Measurements from ENCODE around the gene PRRC2B. TPM values are rescaled to one million over a fixed set of nuclear protein-coding genes. Genes with fewer than 3 reads are reported as not detected.
A peak's percentile ranks its signal among the peaks of the same experiment; 100 is the strongest.

The PRRC2B gene
- total and polyA plus RNA-seq, 2 of the 13 experiments (the other 11 are each of a cell fraction or from before 2014, with no cell fraction given): 20.8 to 37.4 TPM

DNA sequence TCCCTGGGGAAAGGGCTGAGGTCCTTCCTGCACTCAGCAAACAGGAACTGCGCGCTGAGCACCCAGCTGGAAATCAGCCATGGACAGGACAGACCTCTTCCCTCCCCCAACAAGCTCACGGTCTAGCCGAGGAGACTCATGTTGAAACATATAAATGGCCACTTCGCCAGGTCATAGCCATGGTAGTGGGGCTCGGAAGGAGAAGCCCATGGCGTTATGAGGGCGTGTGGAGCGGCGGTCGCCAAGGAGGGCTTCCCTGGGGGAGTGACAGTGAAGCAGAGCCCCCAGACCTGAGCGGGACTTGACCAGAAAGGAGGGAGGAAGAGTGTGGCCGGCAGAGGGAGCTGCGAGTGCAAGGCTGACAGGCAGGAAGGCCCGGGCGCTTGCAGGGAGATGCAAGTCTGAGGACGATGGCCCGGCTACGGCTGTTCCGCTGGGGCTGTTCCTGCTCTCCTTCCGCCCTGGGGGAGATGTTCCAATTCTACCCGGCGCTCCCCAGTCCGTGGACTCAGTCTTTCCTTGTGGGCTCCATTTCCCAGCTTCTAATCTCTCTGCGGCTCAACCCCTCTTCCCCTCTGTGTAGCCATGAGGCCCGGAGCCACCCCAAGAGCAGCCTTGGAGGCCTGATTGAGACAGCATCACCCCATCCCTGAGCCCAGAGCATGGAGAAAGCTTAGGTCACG is 43.9 kb upstream of the PRRC2B start (continued):
- 0 out of 2 replicates have a peak, but pooled peaks have one; percentile 41 for TF ChIP-seq NFKB2 (CRISPR knock-in tag; IDR thresholded peaks at IDR 0.05; ENCODE audit: borderline replicate concordance)
- TF ChIP-seq FIP1L1 (IDR thresholded peaks at IDR 0.05; ENCODE audit: borderline replicate concordance, insufficient read depth, low read depth, low read length): no peak
- no peak for TF ChIP-seq JDP2 (CRISPR knock-in tag; IDR thresholded peaks at IDR 0.05; ENCODE audit: borderline replicate concordance)
- TF ChIP-seq KDM1A (CRISPR knock-in tag; IDR thresholded peaks at IDR 0.05): no peak
- 0 out of 2 replicates have a peak, but pooled peaks have one; percentile 19 for TF ChIP-seq ISL2 (CRISPR knock-in tag; IDR thresholded peaks at IDR 0.05)
- TF ChIP-seq ZFP90 (CRISPR knock-in tag; IDR thresholded peaks at IDR 0.05; ENCODE audit: borderline replicate concordance): no peak
- no peak for TF ChIP-seq ZNF414 (CRISPR knock-in tag; IDR thresholded peaks at IDR 0.05)
- no peak for TF ChIP-seq ZNF552 (CRISPR knock-in tag; IDR thresholded peaks at IDR 0.05; ENCODE audit: borderline replicate concordance)
- no peak for TF ChIP-seq TEF (CRISPR knock-in tag; IDR thresholded peaks at IDR 0.05)
- TF ChIP-seq ZFP37 (CRISPR knock-in tag; IDR thresholded peaks at IDR 0.05; ENCODE audit: borderline replicate concordance): no peak; the same call in 1 of the 2 replicates
- TF ChIP-seq ZNF451 (CRISPR knock-in tag; IDR thresholded peaks at IDR 0.05): 0 out of 2 replicates have a peak, but pooled peaks have one; percentile 33
- peak; percentile 66 for TF ChIP-seq SAP130 (CRISPR knock-in tag; IDR thresholded peaks at IDR 0.05; ENCODE audit: low read depth)
- peak; percentile 49; the same call in 1 of the 2 replicates for TF ChIP-seq ZNF747 (CRISPR knock-in tag; IDR thresholded peaks at IDR 0.05; ENCODE audit: borderline replicate concordance)
- TF ChIP-seq RARG (CRISPR knock-in tag; IDR thresholded peaks at IDR 0.05; ENCODE audit: low read depth): no peak
- TF ChIP-seq CBX1 (IDR thresholded peaks at IDR 0.05; ENCODE audit: low read depth): no peak
- TF ChIP-seq PHF21A (CRISPR knock-in tag; IDR thresholded peaks at IDR 0.05): no peak
- TF ChIP-seq HINFP (CRISPR knock-in tag; IDR thresholded peaks at IDR 0.05; ENCODE audit: low read depth): peak; percentile 45; the same call in 1 of the 2 replicates
- no peak for TF ChIP-seq HOXA7 (CRISPR knock-in tag; IDR thresholded peaks at IDR 0.05)
- no peak for TF ChIP-seq TBP (CRISPR knock-in tag; IDR thresholded peaks at IDR 0.05)
- TF ChIP-seq KAT8 (CRISPR knock-in tag; IDR thresholded peaks at IDR 0.05): no peak; the same call in 1 of the 2 replicates
- TF ChIP-seq NCOR1 (IDR thresholded peaks at IDR 0.05; ENCODE audit: borderline replicate concordance, low read length): no peak
- TF ChIP-seq NFE2 (CRISPR knock-in tag; IDR thresholded peaks at IDR 0.05): no peak
- TF ChIP-seq KLF11 (CRISPR knock-in tag; IDR thresholded peaks at IDR 0.05): no peak
- no peak for TF ChIP-seq ZBTB21 (CRISPR knock-in tag; IDR thresholded peaks at IDR 0.05)
- TF ChIP-seq MZF1 (CRISPR knock-in tag; IDR thresholded peaks at IDR 0.05; ENCODE audit: borderline replicate concordance): no peak
- no peak for TF ChIP-seq ZNF326 (CRISPR knock-in tag; IDR thresholded peaks at IDR 0.05; ENCODE audit: borderline replicate concordance)
- TF ChIP-seq ZNF292 (CRISPR knock-in tag; IDR thresholded peaks at IDR 0.05; ENCODE audit: borderline replicate concordance, low read depth): peak; percentile 51; the same call in 1 of the 2 replicates
- no peak for TF ChIP-seq ZNF703 (CRISPR knock-in tag; IDR thresholded peaks at IDR 0.05; ENCODE audit: borderline replicate concordance)
- no peak for TF ChIP-seq ZNF335 (CRISPR knock-in tag; IDR thresholded peaks at IDR 0.05)
- TF ChIP-seq HNRNPUL1 (IDR thresholded peaks at IDR 0.05; ENCODE audit: low read depth, low read length): no peak
